GM12874 (cell line): Measurements from ENCODE around the gene MSRB2.
A peak's percentile ranks its signal among the peaks of the same experiment; 100 is the strongest.

Experiments
- TF ChIP-seq, protein P1 (sequence below): IDR thresholded peaks from 2 replicates; pipeline ENCODE4 v1.5.1; 2011; ENCODE audit warnings: low read depth, mild to moderate bottlenecking, control low read depth, low read length, moderate library complexity; ENCODE audit not compliant: insufficient read depth

MSRB2 gene

DNA sequence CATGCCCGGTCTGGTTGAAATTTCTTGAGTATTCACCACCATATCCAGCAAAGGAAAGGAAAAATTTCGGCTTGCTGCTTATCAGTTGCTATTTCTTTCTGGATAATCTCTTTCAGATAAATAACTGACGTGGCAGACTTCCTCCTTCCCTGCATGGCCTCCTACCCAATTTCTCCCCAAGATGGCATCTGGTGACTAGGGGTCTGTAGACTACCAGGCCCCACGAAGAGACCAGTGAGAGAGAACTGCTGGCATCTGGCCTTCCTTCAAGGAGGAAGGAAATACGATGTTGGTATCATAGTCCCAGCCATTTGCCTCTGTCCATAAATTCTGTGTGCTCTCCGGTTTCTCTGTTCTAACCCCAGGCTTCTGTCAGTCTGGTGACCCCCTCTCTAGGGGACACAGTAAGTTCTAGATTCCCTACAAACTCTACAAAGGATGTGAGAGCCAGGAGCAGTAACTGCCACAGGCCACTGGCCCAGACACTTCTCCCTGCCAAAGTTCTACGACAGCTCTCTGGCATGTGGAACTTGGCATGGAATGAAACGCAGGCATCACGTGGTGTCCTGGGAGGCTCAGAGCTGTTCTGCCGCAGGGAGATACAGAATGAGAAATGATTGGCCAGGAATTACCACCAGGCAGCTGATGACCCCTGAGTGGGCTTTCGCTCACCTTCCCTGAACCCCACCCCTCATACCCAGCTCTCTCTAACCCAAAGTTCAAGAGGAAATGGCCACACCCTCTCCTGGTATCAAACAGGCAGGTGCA, 30.0 kb upstream of the MSRB2 start:
- TF ChIP-seq, protein P1, sequence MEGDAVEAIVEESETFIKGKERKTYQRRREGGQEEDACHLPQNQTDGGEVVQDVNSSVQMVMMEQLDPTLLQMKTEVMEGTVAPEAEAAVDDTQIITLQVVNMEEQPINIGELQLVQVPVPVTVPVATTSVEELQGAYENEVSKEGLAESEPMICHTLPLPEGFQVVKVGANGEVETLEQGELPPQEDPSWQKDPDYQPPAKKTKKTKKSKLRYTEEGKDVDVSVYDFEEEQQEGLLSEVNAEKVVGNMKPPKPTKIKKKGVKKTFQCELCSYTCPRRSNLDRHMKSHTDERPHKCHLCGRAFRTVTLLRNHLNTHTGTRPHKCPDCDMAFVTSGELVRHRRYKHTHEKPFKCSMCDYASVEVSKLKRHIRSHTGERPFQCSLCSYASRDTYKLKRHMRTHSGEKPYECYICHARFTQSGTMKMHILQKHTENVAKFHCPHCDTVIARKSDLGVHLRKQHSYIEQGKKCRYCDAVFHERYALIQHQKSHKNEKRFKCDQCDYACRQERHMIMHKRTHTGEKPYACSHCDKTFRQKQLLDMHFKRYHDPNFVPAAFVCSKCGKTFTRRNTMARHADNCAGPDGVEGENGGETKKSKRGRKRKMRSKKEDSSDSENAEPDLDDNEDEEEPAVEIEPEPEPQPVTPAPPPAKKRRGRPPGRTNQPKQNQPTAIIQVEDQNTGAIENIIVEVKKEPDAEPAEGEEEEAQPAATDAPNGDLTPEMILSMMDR = no peak

DNA sequence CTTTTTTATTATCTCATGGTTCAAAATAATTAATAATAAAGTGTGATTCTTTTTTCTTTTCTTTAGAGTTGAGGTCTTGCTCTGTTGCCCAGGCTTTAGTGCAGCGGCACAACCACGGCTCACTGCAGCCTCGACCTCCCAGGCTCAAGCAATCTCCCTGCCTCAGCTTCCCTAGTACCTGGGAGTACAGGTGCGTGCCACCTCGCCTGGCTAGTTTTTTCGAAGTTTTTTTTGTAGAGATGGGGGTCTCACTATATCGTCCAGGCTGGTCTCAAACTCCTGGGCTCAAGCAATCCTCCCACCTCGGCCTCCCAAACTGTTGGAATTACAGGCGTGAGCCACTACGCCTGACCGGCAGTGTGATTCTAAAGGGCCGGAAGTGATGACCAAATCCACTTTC, 28.0 kb upstream of the MSRB2 start:
- TF ChIP-seq, protein P1 = no peak

DNA sequence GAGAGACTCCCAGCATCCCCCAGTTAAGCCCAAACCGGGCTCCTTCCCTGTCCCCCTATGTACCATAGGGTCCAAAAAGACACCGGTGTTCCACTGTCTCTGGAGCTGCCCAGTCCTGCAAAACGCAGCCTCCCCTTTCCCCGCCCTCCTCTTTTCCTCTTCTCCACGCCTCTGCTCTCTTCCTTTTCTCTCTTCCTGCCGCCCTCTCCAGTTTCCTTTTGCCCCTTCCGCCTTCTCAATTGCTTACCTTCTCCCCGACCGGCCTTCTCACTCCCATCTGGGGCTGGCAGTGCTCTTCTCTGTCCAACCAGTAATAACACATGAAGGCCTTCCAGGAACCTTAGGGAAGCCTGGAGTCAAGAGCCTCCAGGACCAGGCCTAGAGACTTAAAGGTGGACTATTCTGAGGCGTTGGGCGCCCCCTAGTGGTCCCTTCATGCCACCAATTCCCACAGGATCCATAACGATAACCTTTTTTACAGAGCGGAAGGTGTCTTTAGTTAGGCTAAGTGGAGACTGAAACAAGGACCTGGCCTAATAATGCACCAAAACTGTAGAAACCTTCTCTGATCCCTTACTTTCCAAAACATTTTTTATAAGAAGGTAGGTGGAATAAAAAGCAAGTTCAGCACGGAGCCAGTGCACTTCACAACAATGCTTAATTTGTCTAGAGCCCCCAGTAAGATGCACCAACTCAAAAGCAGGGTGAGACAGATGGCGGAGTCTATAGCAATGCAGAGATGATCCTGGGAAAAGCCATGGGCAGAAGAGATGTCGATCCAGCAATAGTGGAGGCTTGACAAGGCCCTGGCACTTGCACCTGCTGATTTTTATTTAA, 27.2 kb upstream of the MSRB2 start:
- TF ChIP-seq, protein P1 = peak; percentile 80

DNA sequence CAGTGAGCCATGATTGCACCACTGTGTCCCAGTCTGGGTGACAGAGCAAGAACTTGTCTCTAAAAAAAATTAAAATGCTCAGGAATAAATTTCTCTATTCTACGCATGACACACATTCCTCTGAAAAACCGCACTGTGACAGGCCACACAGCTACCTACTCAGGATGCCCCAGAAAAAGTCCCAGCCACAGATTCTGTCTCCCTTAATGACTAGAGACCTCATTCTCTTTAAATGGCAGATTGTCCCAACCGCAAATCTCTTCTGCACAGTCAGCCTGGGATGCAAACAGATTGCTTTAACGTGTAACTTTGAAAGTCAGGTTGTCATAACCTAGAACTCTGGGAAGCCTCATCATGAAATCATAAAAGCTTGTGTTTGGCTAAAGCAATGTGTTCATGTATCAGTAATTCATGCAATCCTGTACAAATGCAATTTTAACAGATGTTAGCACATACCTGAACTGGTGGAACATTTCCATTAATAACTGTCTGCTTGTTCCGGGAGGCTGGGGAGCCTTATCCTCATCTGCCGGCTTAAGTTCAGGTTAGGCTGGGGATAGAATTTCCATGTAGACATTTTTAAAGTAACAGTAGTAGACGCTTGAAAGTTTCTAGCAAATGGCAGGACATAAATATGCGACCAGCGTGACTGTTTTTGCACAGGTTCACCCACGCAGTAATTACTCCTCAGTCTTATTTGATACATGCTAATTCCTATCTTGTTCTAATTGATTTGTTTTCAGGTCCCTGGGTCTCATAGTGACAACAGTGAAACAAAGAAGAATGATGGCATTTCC, 26.2 kb upstream of the MSRB2 start:
- TF ChIP-seq, protein P1 = no peak

DNA sequence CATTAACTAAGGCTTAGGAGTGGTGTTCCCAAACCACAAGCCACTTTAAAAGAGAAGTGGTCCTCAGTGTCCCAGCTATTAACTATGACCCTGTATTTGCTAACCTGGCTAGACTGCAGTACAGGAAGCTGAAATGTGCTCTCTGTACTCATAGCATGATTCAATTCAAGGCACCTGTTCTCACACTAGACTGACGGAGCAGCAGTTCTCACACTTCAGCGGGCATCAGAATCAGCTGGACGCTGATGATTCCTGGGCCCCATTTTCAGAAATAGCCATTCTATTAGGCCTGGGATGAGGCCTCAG, 24.5 kb upstream of the MSRB2 start:
- TF ChIP-seq, protein P1 = no peak

DNA sequence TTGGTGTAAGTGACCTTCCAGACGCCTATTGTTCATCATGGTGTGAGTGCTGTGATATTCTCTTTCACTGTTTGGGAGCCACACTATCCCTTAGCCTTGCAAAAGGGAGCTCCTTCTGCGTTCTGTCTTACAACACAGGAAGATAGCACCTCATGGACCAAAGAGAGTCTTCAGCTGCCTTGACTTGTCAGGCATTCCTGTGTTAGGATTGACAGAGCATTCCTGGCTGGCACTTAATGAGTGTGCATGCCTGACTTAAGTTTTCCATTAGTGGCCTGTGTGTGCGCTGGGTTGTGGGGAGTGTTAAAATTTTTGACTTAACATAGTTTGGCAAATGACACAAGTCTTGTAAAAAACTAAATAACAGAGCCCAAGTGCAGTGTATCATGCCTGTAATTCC, 21.9 kb upstream of the MSRB2 start:
- TF ChIP-seq, protein P1 = no peak

DNA sequence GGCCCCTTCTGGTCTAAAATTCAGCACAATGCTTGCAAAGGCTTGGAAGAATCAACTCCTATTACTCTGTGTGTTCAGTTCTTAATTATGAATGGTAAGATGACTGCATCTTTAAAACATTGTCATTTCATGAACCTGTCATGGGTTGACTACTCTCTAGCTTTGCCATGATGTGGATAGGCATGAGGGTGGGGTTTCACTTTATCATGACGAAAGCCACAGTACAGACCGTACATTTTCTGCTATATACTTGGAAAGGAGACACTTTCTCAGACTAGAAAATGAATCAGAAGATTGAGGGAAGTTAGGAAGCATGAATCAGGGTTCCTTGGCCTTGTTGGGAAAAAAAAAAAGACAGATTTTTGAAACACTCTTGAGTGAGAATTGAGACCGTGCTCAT, 19.7 kb upstream of the MSRB2 start:
- TF ChIP-seq, protein P1 = no peak
